HG02571 (cell line): ENCODE data around the gene ANKRD40CL.
"Not testable (repeated sequence)": the region's sequence is repeated elsewhere in the genome, so short reads cannot be mapped to it uniquely, and the experiment has no call there.

Experiments
- ATAC-seq: cut with Tn5 transposase; IDR thresholded peaks from one replicate; pipeline ENCODE4 v1.9.1; 2021; ENCODE audit warnings: mild to moderate bottlenecking, moderate library complexity; ENCODE audit not compliant: unreplicated experiment

ANKRD40CL gene

GRCh38 chr17:50763716-50764475, 3.4 kb downstream of the ANKRD40CL start:
- ATAC-seq = no peak

DNA sequence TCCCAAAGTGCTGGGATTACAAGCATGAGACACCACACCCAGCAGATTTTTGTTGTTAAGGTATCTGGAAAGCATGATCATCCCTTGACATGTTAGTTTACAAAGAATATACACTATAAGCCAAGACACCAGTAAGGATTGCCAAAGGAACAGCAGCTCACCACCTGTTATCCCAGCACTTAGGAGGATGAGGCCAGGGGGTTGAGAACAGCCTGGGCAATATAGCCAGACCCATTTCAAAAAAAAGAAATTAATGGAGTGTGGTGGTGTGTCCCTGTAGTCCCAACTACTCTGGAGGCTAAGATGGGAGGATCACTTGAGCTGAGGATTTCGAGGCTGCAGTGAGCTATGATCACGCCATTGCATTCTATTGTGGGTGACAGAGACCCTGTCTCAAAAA, 5.1 kb downstream of the ANKRD40CL start:
- no peak for ATAC-seq

DNA sequence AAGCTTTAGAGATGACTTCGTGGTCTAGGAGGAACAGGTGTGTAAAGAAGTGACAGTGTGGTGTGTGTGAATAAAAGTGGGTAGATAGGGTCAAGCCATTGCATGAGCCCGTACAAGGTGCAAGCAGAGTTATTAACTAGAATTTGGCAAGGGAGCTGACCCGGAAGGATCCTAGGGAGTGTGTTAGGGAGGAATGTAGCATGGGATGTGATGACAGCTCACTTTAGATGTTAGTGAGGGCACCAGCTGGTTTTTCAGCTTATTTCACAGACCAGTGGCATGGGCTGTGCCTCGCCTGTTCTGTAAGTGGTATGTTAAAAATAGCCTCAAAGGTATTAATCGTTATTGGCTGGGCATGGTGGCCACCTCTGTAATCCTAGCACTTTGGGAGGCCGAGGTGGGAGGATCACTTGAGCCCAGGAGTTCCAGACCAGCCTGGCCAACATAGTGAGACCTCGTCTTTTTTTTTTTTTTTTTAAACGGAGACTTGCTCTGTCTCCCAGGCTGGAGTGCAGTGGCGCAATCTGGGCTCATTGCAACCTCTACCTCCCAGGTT, 8.3 kb downstream of the ANKRD40CL start:
- ATAC-seq = no peak

GRCh38 chr17:50758524-50758923, 8.8 kb downstream of the ANKRD40CL start:
- no peak for ATAC-seq

- ATAC-seq = no peak
These were observed 12.8 kb downstream of the ANKRD40CL start for GRCh38 chr17:50754521-50754920.

DNA sequence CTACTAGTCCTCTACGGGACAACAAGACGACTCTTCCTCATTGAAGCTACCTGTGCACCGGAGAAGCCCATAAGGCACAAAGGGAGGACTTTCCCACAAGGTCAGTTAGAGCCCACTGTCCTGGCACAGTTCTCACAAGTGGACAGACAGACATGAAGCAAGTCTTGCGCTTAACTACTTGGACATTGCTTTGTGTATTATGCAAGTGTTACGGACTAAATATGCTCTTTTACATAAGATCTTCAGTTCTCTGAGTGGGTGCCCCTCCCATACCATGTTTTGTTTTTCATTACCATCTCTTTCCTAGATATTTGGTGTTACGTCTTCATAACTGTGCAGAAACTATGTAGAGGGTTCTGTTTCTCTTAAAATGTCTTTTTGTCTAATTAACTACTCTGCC, 18.1 kb downstream of the ANKRD40CL start:
- no peak for ATAC-seq

- ATAC-seq = no peak
These were observed 21.7 kb downstream of the ANKRD40CL start for GRCh38 chr17:50745631-50746030.

- ATAC-seq = no peak
These were observed 28.2 kb downstream of the ANKRD40CL start for GRCh38 chr17:50739098-50739497.

GRCh38 chr17:50737118-50737698, 30.1 kb downstream of the ANKRD40CL start:
- no peak for ATAC-seq

- ATAC-seq = no peak
These were observed 32.0 kb downstream of the ANKRD40CL start for GRCh38 chr17:50735287-50735686.

DNA sequence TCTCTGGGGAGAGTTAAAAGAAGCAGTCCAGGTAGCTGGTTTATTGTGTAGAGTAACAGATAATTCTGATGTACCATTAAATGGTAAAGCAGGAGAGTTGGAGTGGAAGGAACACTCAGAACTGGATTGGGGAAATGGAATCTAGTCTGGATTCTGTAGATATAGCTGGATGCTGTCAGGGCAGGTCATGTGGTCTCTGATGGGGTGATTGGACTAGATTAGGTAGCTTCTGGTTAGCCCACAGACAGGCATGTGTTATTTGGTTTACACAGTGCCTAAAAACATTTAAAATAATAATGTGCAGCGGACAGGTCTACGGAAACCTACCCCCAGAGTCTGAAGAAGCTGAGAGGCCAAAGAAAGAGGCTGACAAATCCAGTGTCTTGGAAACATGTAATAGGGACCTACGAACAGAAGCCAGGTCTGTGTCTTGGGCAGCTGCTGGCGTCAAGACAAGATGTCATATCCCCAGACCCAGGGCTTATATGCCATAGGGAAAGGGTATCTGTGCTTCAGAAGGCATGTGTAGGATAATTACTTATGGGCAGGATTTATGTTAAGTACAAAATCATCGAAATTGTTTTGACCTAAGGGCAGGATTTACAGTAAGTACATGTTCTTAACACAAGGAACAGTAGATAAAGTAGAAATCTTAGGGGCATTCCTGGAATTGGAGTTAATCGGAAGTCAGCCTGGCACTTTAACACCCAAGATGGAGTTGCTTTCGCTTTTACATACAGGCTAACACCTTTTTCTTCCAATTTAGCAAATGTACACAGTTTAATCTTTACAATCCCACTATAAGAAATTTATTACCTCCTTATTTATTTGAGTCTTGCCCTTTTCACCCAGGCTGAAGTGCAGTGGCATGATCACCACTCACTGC, 35.5 kb downstream of the ANKRD40CL start:
- no peak for ATAC-seq

GRCh38 chr17:50728881-50729765, 38.2 kb downstream of the ANKRD40CL start:
- ATAC-seq = no peak

- ATAC-seq = no peak
These were observed 39.2 kb downstream of the ANKRD40CL start for GRCh38 chr17:50728112-50728429.

DNA sequence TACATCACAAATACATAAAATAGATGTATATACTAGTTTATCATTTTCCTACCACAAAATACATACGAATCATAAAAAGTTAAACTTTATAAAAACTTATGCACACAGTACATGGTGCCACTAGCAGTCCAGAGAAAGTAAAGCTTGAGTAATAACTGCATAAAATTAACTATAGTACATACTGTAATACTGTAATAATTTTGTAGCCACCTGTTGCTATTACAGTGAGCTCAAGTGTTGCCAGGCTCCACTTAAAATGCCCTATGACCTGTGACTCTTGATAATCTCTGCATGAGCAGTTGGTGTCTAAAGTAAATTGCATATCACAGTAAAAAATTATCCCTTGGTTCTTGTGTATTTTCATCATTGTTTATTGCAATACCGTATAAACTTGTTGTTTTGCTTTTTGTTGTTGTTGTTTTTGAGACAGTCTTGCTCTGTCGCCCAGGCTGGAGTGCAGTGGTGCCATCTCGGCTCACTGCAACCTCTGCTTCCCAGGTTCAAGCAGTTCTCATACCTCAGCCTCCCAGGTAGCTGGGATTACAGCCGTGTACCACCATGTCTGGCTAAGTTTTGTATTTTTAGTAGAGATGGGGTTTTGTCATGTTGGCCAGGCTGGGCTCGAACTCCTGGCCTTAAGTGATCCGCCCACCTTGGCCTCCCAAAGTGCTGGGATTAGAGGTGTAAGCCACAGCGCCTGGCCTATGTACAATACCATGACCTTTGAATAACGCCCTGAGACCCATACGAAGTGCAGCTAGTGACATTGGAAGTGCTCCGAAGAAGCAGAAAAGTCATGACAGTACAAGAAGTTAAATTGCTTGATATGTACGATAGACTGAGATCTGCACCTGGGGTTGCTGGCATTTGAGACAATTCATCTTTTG, 41.3 kb downstream of the ANKRD40CL start:
- no peak for ATAC-seq

DNA sequence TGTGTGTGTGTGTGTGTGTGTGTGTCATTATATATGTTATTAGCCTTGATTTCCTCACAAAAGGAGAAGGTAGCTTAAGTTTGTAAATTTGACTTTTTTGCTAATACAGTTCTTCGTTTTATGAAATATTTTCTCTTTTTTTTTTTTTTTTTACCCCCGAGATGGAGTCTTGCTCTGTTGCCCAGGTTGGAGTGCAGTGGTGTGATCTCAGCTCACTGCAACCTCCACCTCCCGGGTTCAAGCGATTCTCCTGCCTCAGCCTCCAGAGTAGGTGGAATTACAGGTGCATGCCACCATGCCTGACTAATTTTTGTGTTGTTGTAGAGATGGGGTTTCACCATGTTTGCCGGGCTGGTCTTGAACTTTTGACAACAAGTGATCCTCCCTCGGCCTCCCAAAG, 42.7 kb downstream of the ANKRD40CL start:
- not testable (repeated sequence) for ATAC-seq

GRCh38 chr17:50722746-50723145, 44.6 kb downstream of the ANKRD40CL start:
- ATAC-seq = no peak

DNA sequence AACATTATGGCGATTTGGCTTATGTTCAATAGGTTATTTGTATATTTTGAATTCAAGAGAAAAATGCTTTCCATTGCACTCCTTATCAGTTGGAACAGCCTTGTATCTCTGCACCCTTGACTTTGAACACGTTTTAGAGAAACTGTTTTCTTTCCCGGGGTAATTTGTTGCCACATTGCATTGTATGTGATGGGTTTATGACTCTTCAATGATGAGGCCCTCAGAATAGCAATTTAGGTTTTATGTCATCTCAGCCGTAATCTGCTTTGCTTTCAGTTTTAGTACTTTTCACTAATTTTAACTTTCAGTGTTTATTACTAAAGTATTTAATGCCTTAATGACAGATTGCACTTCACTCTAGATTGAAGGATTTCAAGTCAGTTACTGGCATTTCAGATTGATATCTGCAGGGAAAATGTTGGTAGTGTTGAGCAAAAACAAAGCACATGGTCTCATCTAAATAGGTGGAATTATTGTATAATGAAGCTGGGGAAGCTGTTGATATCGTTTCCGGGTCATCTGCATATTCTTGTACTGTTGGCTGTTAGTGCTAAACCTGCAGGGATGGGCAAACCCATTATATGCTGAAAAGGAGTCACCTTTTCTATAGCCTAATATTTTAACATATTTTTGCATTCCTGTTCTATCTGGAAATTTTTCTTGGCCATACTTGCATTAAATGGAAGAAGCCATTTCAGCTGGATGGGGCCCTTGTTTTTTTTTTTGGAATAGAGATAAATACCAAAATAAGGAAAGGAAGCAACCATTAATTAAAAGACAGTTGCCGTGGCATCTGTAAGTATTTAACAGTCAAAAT, 45.9 kb downstream of the ANKRD40CL start:
- no peak for ATAC-seq

GRCh38 chr17:50719924-50720794, 47.2 kb downstream of the ANKRD40CL start:
- no peak for ATAC-seq
